ENCODE results near the gene ZHX3. TPM values are rescaled to one million over a fixed set of nuclear protein-coding genes. Genes with fewer than 3 reads are reported as not detected.

ZHX3 gene
- total and polyA plus RNA-seq, 2 of the 13 experiments (the other 11 are each of a cell fraction or from before 2014, with no cell fraction given): 8.4 to 11.7 TPM

- TF ChIP-seq AFF4 (CRISPR knock-in tag; IDR thresholded peaks at IDR 0.05): no peak
- no peak for TF ChIP-seq MAFF (IDR thresholded peaks at IDR 0.05; ENCODE audit: low read depth, low read length)
- TF ChIP-seq ZNF414 (CRISPR knock-in tag; IDR thresholded peaks at IDR 0.05): no peak
- TF ChIP-seq ZBTB40 (IDR thresholded peaks at IDR 0.05): no peak
- TF ChIP-seq ZBTB40 (CRISPR knock-in tag; IDR thresholded peaks at IDR 0.05): no peak
- no peak for TF ChIP-seq E2F1 (CRISPR knock-in tag; IDR thresholded peaks at IDR 0.05)
- TF ChIP-seq TBP (CRISPR knock-in tag; IDR thresholded peaks at IDR 0.05): no peak
- no peak for TF ChIP-seq HDAC6 (IDR thresholded peaks at IDR 0.05; ENCODE audit: low read depth, low read length)
- no peak for TF ChIP-seq ZNF879 (CRISPR knock-in tag; IDR thresholded peaks at IDR 0.05)
- TF ChIP-seq EP300 (IDR thresholded peaks at IDR 0.05; ENCODE audit: low read depth in 2 of 2, low read length in 2 of 2): no peak
- no peak for TF ChIP-seq EP300 (CRISPR knock-in tag; IDR thresholded peaks at IDR 0.05; ENCODE audit: borderline replicate concordance)
- no peak for TF ChIP-seq SRSF1 (optimal IDR thresholded peaks at IDR 0.05; ENCODE audit: low read depth, low read length)
- 0 out of 2 replicates have a peak, but pooled peaks have one; percentile 60 for TF ChIP-seq GATAD1 (CRISPR knock-in tag; IDR thresholded peaks at IDR 0.05)
- TF ChIP-seq ATF5 (CRISPR knock-in tag; IDR thresholded peaks at IDR 0.05; ENCODE audit: low read depth): no peak
Observed at GRCh38 chr20:41135187-41135887, 182.2 kb downstream of the ZHX3 start (continued).
